IMR-90 (cell line): ENCODE data around the gene SPATA16. TPM values are rescaled to one million over a fixed set of nuclear protein-coding genes. Genes with fewer than 3 reads are reported as not detected.

Source experiments
- ATAC-seq: fragments of 200-7000 bp; cut with Tn5 transposase; 2 replicates; pipeline ENCODE4 v1.9.1; 2020; ENCODE audit warnings: low read depth, mild to moderate bottlenecking, moderate library complexity
- BruUV-seq: library from RNA; stranded (reverse); fragments of 400-500 nt; replicated peaks from 2 replicates; lab custom pipeline; 2021; lab: Mats Ljungman, UMichigan
- CTCF ChIA-PET: fragments of 300-600 bp; formaldehyde crosslinking; extraction: SDS; loops from one replicate; lab custom pipeline; 2021; ENCODE audit warnings: antibody characterized with exemption; lab: Yijun Ruan, JAX
- POLR2A ChIA-PET: fragments of 300-600 bp; sonication (Branson Sonifier 250); formaldehyde crosslinking; loops from one replicate; lab custom pipeline; 2022; ENCODE audit warnings: antibody characterized with exemption; ENCODE audit not compliant: unreplicated experiment; lab: Charles Lee
- DNase-seq: peaks from one replicate; pipeline ENCODE4 v3.0.0; 2013
- H2AFZ ChIP-seq: replicated peaks from 2 replicates; pipeline ENCODE3; 2013; ENCODE audit warnings: low read length, mild to moderate bottlenecking; ENCODE audit not compliant: poor library complexity
- H2AK5ac ChIP-seq: 2 replicates; pipeline ENCODE4 v1.6.1; 2013; ENCODE audit warnings: low read depth, low read length, inconsistent platforms
- H2AK9ac ChIP-seq: replicated peaks from 2 replicates; pipeline ENCODE3; 2013; ENCODE audit warnings: mild to moderate bottlenecking, low read depth, low read length, moderate library complexity; ENCODE audit not compliant: poor library complexity
- H2BK120ac ChIP-seq: 2 replicates; pipeline ENCODE4 v1.6.1; 2013; ENCODE audit warnings: low read depth, low read length, inconsistent platforms
- H2BK15ac ChIP-seq: 3 replicates; pipeline ENCODE4 v1.6.1; 2013; ENCODE audit warnings: low read depth, low read length, inconsistent platforms
- H2BK20ac ChIP-seq: 2 replicates; pipeline ENCODE4 v1.6.1; 2013; ENCODE audit warnings: low read depth, mild to moderate bottlenecking, inconsistent platforms, low read length, moderate library complexity
- H2BK5ac ChIP-seq: 2 replicates; pipeline ENCODE4 v1.6.1; 2013; ENCODE audit warnings: mild to moderate bottlenecking, low read depth, low read length, inconsistent platforms; ENCODE audit not compliant: poor library complexity, severe bottlenecking
- H3K14ac ChIP-seq: replicated peaks from 2 replicates; pipeline ENCODE4 v1.6.1; 2013; ENCODE audit warnings: low read depth, low read length, inconsistent platforms
- H3K18ac ChIP-seq: 2 replicates; pipeline ENCODE4 v1.6.1; 2013; ENCODE audit warnings: low read depth, low read length, control low read depth
- H3K23ac ChIP-seq: 2 replicates; pipeline ENCODE4 v1.6.1; 2013; ENCODE audit warnings: low read depth, low read length, inconsistent platforms
- H3K27ac ChIP-seq: 2 replicates; pipeline ENCODE4 v1.5.1; 2013; ENCODE audit warnings: mild to moderate bottlenecking, control low read depth, low read length; ENCODE audit not compliant: insufficient read depth
- H3K27me3 ChIP-seq: 2 replicates; pipeline ENCODE4 v1.6.1; 2013; ENCODE audit warnings: low read length; ENCODE audit not compliant: control insufficient read depth, insufficient read depth
- H3K36me3 ChIP-seq: 2 replicates; pipeline ENCODE4 v1.6.1; 2013; ENCODE audit warnings: low read length, mixed read lengths; ENCODE audit not compliant: control insufficient read depth, insufficient read depth
- H3K4ac ChIP-seq: 2 replicates; pipeline ENCODE4 v1.6.1; 2013; ENCODE audit warnings: low read depth, low read length, inconsistent platforms
- H3K4me1 ChIP-seq: 2 replicates; pipeline ENCODE4 v1.6.1; 2013; ENCODE audit warnings: low read length, mixed read lengths; ENCODE audit not compliant: control insufficient read depth, insufficient read depth
- H3K4me2 ChIP-seq: 2 replicates; pipeline ENCODE4 v1.6.1; 2013; ENCODE audit warnings: low read depth, mild to moderate bottlenecking, control low read depth, low read length, moderate library complexity
- H3K4me3 ChIP-seq: 2 replicates; pipeline ENCODE4 v1.5.1; 2013; ENCODE audit warnings: low read depth, mild to moderate bottlenecking, control low read depth, low read length, moderate library complexity; ENCODE audit not compliant: insufficient read depth
- H3K56ac ChIP-seq: 2 replicates; pipeline ENCODE4 v1.6.1; 2013; ENCODE audit warnings: low read length, inconsistent platforms; ENCODE audit not compliant: insufficient read depth; ENCODE audit errors: extremely low read depth
- H3K79me1 ChIP-seq, 2 experiments: 2 replicates each; pipeline ENCODE4 v1.6.1; 2013; ENCODE audit warnings: low read length in 2 of 2, inconsistent platforms in 1 of 2, low read depth in 1 of 2
- H3K9ac ChIP-seq: 2 replicates; pipeline ENCODE4 v1.6.1; 2013; ENCODE audit warnings: low read depth, low read length, control low read depth
- H3K9me1 ChIP-seq: 2 replicates; pipeline ENCODE4 v1.6.1; 2013; ENCODE audit warnings: low read length, inconsistent platforms; ENCODE audit not compliant: insufficient read depth
- H3K9me3 ChIP-seq: 2 replicates; pipeline ENCODE4 v1.6.1; 2013; ENCODE audit warnings: low read length; ENCODE audit not compliant: control insufficient read depth, insufficient read depth
- H4K20me1 ChIP-seq: 2 replicates; pipeline ENCODE4 v1.6.1; 2013; ENCODE audit warnings: low read length, inconsistent platforms; ENCODE audit not compliant: insufficient read depth
- H4K5ac ChIP-seq: 2 replicates; pipeline ENCODE4 v1.6.1; 2013; ENCODE audit warnings: mild to moderate bottlenecking, low read depth, low read length, control low read depth
- H4K8ac ChIP-seq, 2 experiments: 2 replicates each; pipeline ENCODE4 v1.6.1; 2013; ENCODE audit warnings: low read depth in 2 of 2, low read length in 2 of 2, control low read depth in 1 of 2, inconsistent platforms in 1 of 2
- H4K91ac ChIP-seq: 2 replicates; pipeline ENCODE4 v1.6.1; 2013; ENCODE audit warnings: low read depth, low read length, inconsistent platforms; ENCODE audit not compliant: insufficient read depth
- BHLHE40 ChIP-seq: fragments of 150-350 bp; IDR thresholded peaks from 2 replicates; pipeline ENCODE4 v1.6.1; 2016; ENCODE audit warnings: mild to moderate bottlenecking, low read depth, low read length
- CEBPB ChIP-seq: IDR thresholded peaks from 2 replicates; pipeline ENCODE4 v1.6.1; 2012; ENCODE audit warnings: low read depth, low read length, improper control_type of control experiment
- CHD1 ChIP-seq: IDR thresholded peaks from 2 replicates; pipeline ENCODE4 v1.6.1; 2012; ENCODE audit warnings: low read depth, low read length, improper control_type of control experiment
- CTCF ChIP-seq: conservative IDR thresholded peaks from 2 replicates; pipeline ENCODE4 v1.5.1; 2012; ENCODE audit warnings: mild to moderate bottlenecking, low read depth, low read length, improper control_type of control experiment
- ELK1 ChIP-seq: fragments of 150-350 bp; IDR thresholded peaks from 2 replicates; pipeline ENCODE4 v1.6.1; 2016; ENCODE audit warnings: low read depth, mild to moderate bottlenecking, low read length, moderate library complexity, borderline replicate concordance
- FOS ChIP-seq: fragments of 150-350 bp; IDR thresholded peaks from 2 replicates; pipeline ENCODE4 v1.6.1; 2016; ENCODE audit warnings: low read depth, low read length
- MAFK ChIP-seq: IDR thresholded peaks from 2 replicates; pipeline ENCODE4 v1.6.1; 2012; ENCODE audit warnings: low read depth, low read length, improper control_type of control experiment
- MAZ ChIP-seq: IDR thresholded peaks from 2 replicates; pipeline ENCODE4 v1.6.1; 2012; ENCODE audit warnings: low read depth, mild to moderate bottlenecking, low read length, improper control_type of control experiment, moderate library complexity, borderline replicate concordance
- NFE2L2 ChIP-seq: fragments of 150-350 bp; IDR thresholded peaks from 2 replicates; pipeline ENCODE4 v1.6.1; 2016; ENCODE audit warnings: low read depth, mild to moderate bottlenecking, low read length
- POLR2A ChIP-seq: IDR thresholded peaks from 2 replicates; pipeline ENCODE4 v1.6.1; 2012; ENCODE audit warnings: mild to moderate bottlenecking, low read depth, low read length
- RAD21 ChIP-seq: IDR thresholded peaks from 2 replicates; pipeline ENCODE4 v1.6.1; 2012; ENCODE audit warnings: low read length, improper control_type of control experiment
- RFX5 ChIP-seq: IDR thresholded peaks from 2 replicates; pipeline ENCODE4 v1.8.0; 2012; ENCODE audit warnings: low read depth, mild to moderate bottlenecking, low read length, moderate library complexity
- SMC3 ChIP-seq: fragments of 150-350 bp; IDR thresholded peaks from 2 replicates; pipeline ENCODE4 v1.6.1; 2016; ENCODE audit warnings: low read depth, mild to moderate bottlenecking, antibody characterized with exemption, low read length, moderate library complexity
- USF2 ChIP-seq: fragments of 150-350 bp; IDR thresholded peaks from 2 replicates; pipeline ENCODE4 v1.6.1; 2017; ENCODE audit warnings: mild to moderate bottlenecking, antibody characterized with exemption, low read length, low read depth
- WGBS, 2 experiments: methylation state at CpG; one replicate each; pipeline versions ENCODE4 v1.1.5 to v1.1.7; 2013; ENCODE audit warnings: missing lambda C conversion rate in 2 of 2; ENCODE audit not compliant: insufficient read length in 1 of 2; ENCODE audit errors: extremely low coverage in 2 of 2; 5-methylcytosine and 5-hydroxymethylcytosine counted together
- dilution Hi-C: fragments of 300-500 bp; cut with HindIII; formaldehyde crosslinking; loops from one replicate; pipeline ENCODE4 v1.14.3; 2018; ENCODE audit warnings: low sequenced_read_pairs; ENCODE audit not compliant: unreplicated experiment
- in situ Hi-C: fragments of 300-500 bp; cut with MboI; formaldehyde crosslinking; loops from 3 replicates; pipeline ENCODE4 v1.14.3; 2019; ENCODE audit warnings: low sequenced_read_pairs, inconsistent platforms, mixed read lengths
- intact Hi-C: fragments of 100-400 bp; cut with micrococcal nuclease; formaldehyde crosslinking; loops from 2 replicates; pipeline ENCODE4 v1.10.0; 2022
- polyA plus RNA-seq, 3 experiments: library from polyadenylated mRNA; depleted of rRNA; stranded (reverse); fragments of >200 nt; gene quantifications; 2 replicates each; pipeline ENCODE4 v1.2.3, GENCODE V29; 2012; ENCODE audit warnings: low replicate concordance in 1 of 3
- total RNA-seq: library from RNA; depleted of rRNA; stranded (reverse); fragments of >200 nt; gene quantifications from 2 replicates; pipeline ENCODE4 v1.2.3, GENCODE V29; 2012

Gene SPATA16
- total and polyA plus RNA-seq, 2 of the 4 experiments (the other 2 are of a cell fraction): not detected

- no peak overlapping the region for H3K56ac ChIP-seq
- no peak overlapping the region for H3K14ac ChIP-seq
- H3K4me2 ChIP-seq: no peak overlapping the region
- no peak overlapping the region for H4K91ac ChIP-seq
- no peak overlapping the region for H2AFZ ChIP-seq
- H3K9me3 ChIP-seq: no peaks in the 10 kb centered on the region
- no TSS peak for BruUV-seq
- H2AK9ac ChIP-seq: no peak overlapping the region
- H3K4ac ChIP-seq: no peak overlapping the region
- H3K9me1 ChIP-seq: no peaks in the 10 kb centered on the region
- TF ChIP-seq POLR2A (no peak), SMC3 (no peak), ELK1 (no peak), RAD21 (no peak), CEBPB (no peak), FOS (no peak), MAFK (no peak), CTCF (no peak), CHD1 (no peak), BHLHE40 (no peak), MAZ (no peak), RFX5 (no peak), USF2 (no peak), NFE2L2 (no peak)
- no peak overlapping the region for H3K4me3 ChIP-seq
- intact Hi-C loops: no loop called here
- ATAC-seq: no peak
- no peaks in the 10 kb centered on the region for H4K20me1 ChIP-seq
- H2BK15ac ChIP-seq: no peak overlapping the region
- H3K23ac ChIP-seq: no peak overlapping the region
- no peak overlapping the region for H3K27ac ChIP-seq
- H2BK20ac ChIP-seq: no peak overlapping the region
- H2AK5ac ChIP-seq: no peak overlapping the region
- H3K18ac ChIP-seq: no peak overlapping the region
- WGBS, 2 experiments: no CpG with 5 or more reads among the region's 3 CpGs
- ChIA-PET POLR2A (no interaction called here), CTCF (no interaction called here)
- no peak overlapping the region for H4K5ac ChIP-seq
- dilution Hi-C loops: no loop called here
- in situ Hi-C loops: no loop called here
- no peak overlapping the region for H2BK120ac ChIP-seq
- H3K4me1 ChIP-seq: no peaks in the 10 kb centered on the region
- H3K79me1 ChIP-seq: no peaks in the 10 kb centered on the region
- no peak overlapping the region for H3K9ac ChIP-seq
- H3K36me3 ChIP-seq: no peaks in the 10 kb centered on the region
- H3K27me3 ChIP-seq: peaks cover 2% of the 10 kb centered on the region; the same call in 1 of the 2 replicates
- H2BK5ac ChIP-seq: no peak overlapping the region
- H4K8ac ChIP-seq: no peak overlapping the region
- no peak for DNase-seq
Measured at GRCh38 chr3:172869368-172869771, 271.7 kb downstream of the SPATA16 start.
